GM19328 (cell line): Measurements from ENCODE around the gene PCBP4.

Experiments
- ATAC-seq: cut with Tn5 transposase; IDR thresholded peaks from one replicate; pipeline ENCODE4 v1.9.1; 2021; ENCODE audit warnings: mild to moderate bottlenecking, moderate library complexity; ENCODE audit not compliant: unreplicated experiment

The PCBP4 gene

DNA sequence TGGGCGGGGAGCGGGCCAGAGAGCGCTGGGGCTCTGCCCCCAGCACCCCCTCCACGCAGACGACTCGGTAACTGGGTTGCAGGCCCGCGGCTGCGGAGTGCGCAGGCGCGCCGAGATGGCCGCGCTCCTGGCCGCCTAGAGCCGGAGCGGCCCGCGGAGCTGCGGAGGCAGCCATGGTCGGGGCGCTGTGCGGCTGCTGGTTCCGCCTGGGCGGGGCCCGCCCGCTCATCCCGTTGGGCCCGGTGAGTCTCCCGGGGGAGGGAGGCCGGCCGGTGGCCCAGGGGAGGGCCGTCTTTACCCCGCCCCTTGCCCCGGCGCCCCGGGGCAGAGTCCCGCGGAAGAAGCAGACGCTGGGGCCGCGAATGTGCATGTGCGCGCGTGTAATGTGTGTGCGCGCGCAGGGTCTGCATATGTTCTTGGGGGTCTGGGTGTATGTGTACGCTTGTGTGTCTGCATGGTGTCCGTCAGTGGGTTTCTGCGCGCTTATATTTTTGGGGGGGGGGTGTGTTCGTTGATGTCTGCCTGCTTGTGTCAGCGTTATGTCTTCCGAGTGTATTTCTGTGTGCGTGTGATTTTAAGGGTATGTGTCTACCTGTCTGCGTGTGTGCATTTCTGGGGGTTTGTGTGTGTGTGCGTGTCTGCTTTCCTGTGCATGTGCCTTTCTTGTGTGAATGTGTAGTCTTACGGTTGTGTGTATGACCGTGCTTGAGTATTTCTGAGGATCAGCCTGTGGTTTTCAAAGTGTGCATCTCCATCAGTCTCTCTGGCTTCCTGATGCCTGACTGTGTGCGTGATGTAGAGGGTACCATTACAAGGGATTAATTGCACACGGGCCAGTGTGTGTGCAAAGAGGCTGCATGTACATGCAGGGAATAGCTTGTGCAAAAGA is 8.0 kb upstream of the PCBP4 start, which contains the start of gene ABHD14A:
Gene ABHD14A, plus strand, starts transcription at position 102 of the 889 bp plus-strand sequence. Its CDS starts 72 bp downstream, at position 174.
- no peak for ATAC-seq

DNA sequence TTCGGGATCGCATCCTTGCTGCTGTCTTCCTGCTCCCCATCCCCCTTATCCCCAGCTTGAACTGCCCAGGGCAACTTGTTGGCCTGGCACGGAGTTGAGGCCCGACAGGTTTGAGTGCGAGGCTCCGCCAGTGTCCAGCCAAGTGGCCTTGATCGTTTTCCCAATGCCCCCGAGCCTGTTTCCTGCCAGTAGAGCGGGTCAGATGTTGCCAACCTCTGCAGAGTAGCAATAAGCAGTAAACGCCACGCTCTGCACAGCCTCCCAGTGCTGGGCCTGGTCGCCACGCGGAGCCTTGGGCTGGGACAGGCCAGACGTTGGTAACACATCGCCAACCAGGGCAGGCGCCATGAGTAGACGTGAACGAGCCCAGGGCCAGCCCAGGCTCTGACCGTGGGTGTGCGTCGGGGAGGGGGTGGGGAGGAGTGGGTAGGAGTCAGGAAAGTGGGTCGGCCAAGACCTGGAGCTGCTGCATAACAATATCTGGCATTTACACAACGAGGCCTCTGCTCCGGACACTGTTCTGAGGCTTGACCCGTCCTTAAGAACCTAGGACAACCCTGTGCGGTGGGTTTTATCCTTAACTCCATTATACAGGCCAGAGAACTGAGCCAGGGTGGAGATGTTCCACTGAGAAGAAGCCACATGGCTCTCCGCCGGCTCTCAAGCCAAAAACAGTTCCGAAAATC is 7.2 kb upstream of the PCBP4 start:
- ATAC-seq, result no peak

DNA sequence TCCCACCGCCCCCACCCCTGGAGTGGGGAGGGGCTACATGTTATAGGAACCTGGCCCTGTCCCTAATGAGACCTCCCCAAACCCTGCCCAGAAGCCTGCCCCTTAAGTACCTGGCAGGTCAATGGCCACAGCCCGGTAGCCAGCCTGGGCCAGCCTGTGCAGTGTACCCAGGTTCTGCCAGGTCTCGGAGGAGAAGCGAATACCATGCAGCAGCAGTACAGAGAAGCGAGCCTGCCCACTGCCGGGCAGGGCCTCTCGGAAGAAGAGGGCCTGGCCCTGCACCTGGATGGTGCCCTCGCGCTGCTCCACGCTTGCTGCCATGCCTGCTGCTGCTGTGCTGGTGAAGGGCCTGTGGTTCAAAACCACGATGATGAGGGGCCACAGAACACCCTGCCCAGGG is 4.1 kb upstream of the PCBP4 start:
- ATAC-seq, result no peak

DNA sequence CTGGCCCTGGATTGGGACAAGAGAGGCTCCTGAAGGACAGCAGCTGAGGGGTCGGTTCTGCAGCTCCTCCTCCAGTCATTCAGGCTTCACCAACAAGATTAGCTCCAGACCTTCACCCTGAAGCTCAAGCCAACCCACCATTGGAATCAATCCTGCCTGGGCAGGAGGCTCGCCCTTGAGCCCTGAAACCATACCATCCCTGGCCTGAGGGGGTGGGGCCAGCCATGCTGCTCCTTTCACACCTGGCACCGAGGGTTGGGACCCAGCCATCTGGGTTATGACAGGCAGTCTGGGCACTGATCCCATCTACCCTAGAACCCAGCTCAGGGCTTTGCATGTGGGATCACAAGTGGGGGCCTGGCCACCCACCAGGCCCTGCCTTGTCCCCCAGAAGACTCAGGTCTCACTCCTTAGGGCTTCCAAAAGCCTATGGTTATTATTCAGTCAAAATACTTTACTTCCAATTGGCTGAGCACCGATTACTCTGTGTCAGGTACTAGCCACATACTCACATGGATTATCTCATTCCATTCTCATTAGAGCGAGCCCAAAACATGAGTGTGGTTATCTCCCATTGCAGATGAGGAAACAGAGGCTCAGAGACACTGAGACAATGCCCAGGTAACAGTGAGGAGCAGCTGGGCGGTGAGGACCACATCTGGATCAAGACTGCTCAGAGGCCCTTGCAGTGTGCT is 3.5 kb upstream of the PCBP4 start:
- ATAC-seq, result no peak

DNA sequence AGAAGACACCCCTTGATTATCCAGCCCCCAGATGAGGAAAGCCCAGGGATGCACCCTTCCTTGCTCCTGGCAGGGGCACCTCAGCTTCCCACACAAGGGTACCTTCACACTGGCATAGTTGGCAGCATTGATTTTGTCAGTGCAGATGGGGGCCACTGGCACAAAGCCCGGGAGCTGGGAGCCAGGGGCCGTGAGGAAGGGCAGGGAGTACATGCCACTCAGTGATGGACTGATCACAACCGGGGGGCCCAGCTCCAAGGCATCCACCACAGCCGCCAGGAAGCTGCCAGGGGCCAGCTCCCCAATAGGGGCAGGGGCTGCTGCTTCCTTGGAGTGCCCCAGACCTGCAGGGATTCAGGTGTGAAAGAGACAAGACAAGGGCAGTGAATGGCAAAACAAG is 2.6 kb upstream of the PCBP4 start:
- ATAC-seq, result no peak

DNA sequence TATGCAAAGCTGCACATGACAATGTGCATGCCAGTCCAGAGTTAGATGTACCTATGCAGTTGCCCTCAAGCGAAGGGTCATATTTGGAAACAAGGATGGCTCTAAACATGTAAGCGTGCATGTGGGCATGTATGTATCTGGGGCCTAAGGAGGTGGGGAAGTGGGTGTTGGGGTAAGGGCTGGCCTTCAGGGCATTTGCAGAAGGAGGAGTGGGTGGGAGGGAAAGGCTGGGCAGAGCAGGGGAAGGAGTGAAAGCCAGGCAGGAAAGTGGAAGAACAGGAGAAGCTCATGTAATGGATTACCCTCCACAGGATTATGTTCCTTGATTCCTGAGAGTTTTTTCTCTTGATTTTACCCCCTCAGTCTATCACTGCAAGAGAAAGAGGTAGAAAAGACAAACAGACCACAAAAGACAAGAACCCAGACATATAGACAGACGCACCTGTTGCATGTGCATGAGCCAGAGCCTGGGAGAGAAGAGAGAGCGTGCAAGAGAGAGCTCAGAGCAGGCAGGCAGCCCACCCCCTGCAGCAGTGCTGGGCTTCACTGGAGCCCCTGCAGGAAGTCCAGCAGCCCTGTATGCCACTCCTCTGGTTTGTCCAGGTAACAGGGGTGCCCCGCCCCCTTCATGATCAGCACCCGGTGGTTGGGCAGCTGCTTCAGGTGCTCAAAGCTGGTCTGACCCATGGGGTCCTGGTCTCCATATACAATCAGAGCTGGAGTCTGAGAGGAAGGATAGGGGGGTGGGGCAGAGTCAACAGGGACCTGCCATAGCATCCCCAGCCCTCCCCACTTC is 1.8 kb upstream of the PCBP4 start:
- no peak for ATAC-seq

DNA sequence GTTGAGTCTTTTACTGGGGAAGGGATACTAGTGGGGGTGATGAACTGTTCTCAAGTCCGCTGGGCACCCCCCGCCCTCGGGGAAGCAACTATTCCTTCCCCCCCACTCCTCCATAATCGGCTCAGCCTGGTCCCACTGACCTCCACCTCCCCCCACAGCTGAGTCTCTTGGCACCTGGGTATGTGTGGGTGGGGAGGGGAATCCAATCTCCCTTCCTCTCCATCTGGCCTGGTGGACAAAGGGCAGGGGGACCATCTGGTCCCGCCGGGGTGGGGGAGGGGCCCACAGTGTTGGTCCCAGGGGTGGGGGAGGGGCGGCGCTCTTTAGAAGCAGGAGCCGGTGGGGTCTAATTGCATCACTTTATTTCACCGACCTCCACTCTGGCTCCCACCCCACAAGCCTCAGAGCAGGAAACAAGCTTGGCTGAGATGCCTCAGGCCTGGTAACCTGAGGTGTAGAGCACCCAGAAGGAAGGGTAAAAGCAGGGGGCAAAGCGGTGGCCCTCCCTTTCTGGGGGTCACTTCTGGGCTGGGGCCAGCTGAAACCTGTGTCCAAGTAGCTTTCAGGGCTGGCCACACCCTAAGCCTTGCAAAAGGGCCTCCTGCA is 1.0 kb upstream of the PCBP4 start:
- no peak for ATAC-seq

DNA sequence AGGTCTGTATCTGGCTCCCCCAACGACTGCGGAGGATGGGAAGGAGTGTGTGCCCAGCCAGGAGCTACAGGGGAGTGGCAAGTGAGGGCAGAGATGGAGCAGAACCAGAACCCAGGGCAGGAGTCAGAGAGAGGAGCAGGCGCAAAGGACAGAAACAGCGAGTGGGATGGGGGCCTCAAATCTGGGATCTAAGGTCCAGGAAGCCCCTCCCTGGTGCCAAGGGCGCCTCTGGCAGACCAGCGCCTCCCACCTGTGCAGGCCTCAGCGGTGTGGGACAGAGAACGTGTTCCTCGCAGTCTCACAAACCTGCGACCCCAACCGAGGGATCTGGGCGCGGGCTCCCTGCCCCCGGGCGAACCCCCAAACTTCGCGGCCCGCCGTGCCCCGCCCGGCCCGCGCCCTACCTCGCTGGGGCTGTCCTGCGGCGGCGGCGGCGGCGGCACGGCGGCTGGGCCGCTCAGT is 301 bp downstream of the PCBP4 start:
- no peak for ATAC-seq

DNA sequence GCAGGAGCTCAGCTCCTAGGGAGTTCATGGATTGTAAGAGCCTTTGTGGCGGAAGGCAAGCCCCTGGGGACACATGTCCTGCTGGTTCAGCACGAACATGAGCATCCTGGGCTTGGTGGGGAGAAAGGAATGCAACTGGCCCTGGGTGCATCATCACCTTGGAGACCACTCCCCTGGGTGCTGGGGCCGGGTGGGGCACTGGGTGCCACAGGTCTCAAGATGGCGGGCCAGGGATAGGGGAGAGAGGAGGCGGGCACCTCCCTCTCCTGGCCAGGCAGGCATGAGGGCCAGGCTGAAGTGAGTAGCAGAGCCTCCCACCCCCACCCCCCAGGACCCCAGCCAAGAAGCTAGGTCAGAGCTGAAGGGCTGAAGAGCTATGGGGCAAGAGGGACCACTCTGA is 768 bp downstream of the PCBP4 start:
- ATAC-seq, result no peak

DNA sequence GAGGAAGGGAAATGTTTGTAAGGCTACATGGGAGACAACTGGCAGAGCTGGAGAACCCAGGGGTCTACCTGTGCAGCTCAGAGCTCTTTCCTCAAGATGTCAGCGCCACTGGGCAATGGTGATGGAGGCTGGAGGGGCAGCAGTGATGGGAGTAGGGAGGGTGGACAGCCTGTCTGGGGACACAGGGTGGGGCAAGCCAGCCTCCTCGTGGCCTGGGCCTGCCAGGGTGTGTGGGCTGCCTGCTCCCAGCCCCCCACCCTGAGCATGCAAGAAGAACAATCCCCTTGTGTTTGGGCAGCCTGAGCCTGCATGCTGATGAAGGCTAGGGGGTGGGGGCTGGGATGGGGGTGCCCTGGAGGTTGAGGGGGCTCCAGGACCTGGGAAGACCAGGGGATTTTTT is 1.2 kb downstream of the PCBP4 start:
- no peak for ATAC-seq

DNA sequence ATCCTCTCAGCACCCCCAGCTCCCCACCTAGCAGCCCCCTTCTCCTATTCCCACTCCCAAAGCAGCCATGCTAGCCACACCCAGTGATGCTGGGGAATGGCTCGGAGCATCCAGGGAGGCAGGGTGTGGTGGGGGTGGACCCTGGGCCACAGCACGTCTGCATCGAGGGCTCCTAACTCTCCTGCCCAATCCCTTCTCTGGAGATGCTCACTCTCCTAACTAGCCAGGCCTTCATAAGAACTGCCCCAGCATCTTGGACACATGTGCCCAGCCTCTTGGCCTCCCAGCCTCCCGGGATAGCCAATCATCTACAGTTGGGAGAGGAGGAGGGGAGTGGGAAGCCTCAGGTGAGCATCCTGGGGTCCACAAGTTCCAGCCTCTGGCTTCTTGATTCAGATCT is 2.7 kb downstream of the PCBP4 start:
- no peak for ATAC-seq

DNA sequence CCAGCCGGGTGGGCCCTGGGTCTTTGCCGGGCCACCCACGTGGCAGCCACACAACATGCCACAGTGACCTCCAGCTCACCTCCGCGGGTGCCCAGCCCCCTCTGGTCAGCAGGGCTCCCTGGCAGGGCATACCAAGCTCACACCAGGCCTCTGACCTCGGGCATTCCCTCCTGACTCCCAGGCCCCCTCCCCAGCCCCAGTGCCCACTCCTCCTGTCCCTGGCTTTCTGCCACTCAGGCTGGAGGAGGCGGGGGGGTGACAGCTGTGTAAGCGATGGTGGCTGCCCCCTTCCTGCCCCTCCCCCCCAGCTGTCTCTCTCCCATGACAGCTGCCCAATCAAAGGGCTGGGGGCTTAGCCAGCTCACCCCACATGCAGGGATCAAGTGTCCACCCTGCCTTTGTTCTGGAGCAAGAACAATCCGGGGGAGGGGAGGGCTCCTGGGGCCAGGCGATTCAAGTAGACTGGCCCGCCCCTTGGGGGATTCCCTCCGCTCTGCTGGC is 3.3 kb downstream of the PCBP4 start:
- ATAC-seq, result no peak

DNA sequence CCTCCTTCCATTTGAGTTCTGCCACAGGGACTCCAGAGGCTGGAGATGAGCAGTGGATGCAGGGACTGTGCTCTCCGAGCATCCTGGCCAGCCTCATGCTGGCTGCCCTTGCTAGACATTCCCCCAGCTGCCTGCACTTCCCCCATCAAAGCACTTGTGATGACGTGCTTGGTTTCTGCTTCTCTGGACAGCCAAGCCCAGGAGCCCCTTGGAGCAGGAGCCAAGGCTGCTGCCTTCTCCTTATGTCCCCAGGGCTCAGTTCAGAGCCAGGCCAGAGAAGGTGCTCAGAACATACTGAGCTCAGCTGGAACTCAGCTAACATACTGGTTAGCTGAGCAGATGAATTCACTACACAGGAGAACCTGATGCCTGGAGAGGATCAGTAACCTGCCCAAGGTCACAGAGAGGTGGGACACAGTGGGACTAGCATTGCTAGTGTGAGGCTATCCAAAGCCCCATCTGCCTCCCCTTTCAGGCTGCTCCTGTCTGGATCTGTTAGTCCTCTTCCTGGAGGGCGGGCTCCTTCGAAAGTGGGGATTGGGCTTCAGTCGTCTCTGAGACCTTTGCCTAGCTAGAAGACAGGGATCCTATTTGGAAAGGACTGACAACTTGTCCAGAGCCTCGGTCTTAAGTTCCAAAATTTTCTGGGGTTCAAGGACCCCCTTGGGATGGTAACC is 4.3 kb downstream of the PCBP4 start:
- ATAC-seq, result no peak

DNA sequence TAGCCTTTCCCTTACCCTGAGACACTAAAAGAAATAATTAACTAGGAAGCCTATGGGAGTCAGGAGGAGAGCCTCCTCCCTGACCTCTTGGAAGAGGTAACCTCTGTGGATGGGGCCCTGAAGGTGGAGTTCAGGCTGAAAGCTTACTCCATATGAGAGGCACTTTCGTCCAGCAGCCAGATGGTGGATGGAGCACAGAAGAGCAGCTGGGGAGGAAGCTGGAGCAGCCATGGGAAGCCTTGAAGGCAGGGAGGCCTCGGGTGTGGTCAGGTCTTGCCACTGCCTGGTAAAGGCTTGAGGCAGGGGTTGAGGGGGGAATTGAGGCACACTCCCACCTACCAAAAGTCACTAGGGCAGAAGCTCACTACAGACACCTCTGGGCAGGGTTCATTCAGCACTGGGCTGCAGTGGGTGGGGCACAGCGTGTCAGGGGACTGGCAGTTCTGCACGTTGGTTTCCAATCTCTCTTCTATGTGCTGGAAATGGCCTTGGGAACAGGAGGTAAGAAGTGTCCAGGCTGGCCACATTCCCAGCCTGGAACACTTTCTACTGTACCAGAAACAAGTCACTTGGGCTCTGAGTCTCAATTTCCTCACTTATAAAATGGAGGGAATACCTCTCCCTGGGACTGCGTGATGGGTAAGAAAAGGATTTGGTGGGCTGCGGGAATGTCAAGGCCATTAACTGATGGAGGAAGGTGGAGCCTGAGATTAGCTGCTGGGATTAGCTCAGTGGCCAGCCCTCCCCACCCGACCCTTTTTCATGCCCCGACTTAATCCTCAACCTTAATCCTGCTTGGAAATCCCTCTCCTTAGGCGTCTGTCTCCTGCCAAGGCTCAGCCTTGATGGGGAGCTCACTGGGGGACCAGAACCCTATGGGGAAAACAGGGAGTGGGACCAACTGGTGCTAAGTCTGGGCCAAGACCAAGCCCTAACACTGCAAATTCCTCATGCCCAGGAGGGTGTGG is 5.4 kb downstream of the PCBP4 start:
- ATAC-seq, result no peak

DNA sequence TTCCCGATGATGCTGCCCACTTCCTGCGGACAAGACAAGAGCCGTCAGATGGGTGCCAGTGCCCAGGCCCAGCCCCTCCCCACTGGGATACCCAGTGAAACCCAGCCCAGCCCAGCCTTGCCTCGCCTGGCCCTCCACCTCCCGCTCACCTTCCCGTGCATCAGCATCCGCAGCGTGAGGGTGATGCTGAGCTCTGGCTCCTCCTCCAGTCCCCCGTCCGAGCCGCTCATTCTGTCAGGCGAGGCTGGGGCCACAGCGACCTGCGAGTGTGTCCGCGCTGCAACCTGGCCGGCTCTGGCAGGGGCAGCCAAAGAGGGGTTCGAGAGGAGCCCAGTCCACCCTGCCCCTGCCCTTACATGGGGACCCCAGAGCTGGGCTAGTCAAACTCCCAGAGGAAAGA is 6.2 kb downstream of the PCBP4 start:
- no peak for ATAC-seq

DNA sequence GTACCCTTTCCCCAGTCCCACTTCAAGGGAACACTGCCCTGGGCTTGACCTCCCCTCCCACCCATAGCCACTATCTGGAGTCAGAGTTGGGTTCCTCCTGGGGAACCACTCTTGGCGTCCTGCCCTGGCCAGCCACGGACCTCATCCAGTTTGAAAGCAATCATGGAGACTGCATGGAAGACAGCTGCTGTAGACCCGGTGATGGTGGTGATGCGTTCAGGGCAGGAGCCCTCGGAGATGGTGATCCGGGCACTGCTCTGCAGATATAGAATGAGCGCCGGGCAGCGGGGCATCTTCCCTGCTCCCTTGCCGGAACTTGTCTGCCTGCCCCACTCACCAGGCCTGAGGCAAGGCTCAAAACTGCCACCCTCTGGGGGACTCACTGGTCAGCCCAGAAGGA is 6.9 kb downstream of the PCBP4 start:
- ATAC-seq, result no peak

DNA sequence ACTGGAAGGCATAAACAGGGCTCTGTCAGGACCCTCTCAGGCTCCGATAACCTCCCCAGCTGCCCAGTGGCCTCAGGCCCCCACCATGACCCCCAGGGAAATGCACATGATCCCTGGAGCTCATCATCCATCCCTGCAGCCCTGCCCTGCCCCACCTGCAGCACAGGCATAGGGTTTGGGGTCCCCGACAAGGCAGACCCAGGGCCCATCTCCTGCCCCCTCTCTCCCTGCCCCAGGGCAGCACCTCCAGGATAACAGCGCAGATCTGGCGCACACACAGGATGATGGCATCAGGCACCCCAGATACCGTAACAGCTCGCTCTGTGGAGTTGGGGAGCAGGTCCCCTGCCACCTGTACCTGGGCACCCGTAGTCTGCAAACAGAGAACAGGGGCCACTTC is 7.6 kb downstream of the PCBP4 start:
- no peak for ATAC-seq
